Heart left ventricle (tissue), 13 donors: Measurements from ENCODE around the gene LITAF.

ENCODE experiments used
- CTCF ChIP-seq, 12 donors: fragments of 200-600 bp; sonication (generic) in 4 of 12; IDR thresholded peaks; one replicate each; pipeline versions ENCODE4 v1.5.0 to v1.8.0; 2018 to 2022; ENCODE audit warnings: antibody characterized with exemption in 12 of 12, mild to moderate bottlenecking in 5 of 12
- POLR2A ChIP-seq, 2 donors: fragments of 450-650 bp; IDR thresholded peaks; one replicate each; pipeline ENCODE4 v1.6.1; 2017; ENCODE audit warnings: antibody characterized with exemption in 2 of 2, mild to moderate bottlenecking in 2 of 2, moderate library complexity in 2 of 2
- donor health status: ischemic (EF 13 %, LVEDD 7.1; RV severe dilation, severe dysfunction).
- donor health status: DM: no; HTN: yes; CAD: no.
- donor health status: DM: no; HTN: no; CAD: no.
- donor health status: ischemic (EF 25% LVEDD 6.9; RV normal size, moderate dysfunction).
- donor health status: ischemic (EF 25% LVEDD 5.7; RV mildly dilated, moderate dysfunction).
- donor health status: ischemic (EF 35%, LVEDD 5.7; RV mildly dilated, moderate dysfunction).
- donor health status: nonischemic (EF 11% LVEDD 7.7; RV severe dilation, severe dysfunction).
- donor health status: DM: yes; HTN: yes; CAD: no.
- donor health status: PGD.
- donor health status: ischemic (EF 29% LVEDD 5.4; RV normal size, mild dysfunction).
- donor health status: nonischemic (EF 23%, LVEDD 6.1; RV moderate dilation, normal function).

GRCh38 chr16:11587643-11588247 lies 1.0 kb upstream of the LITAF start:
- no peak for TF ChIP-seq CTCF (IDR thresholded peaks at IDR 0.05)
- no peak for TF ChIP-seq POLR2A (IDR thresholded peaks at IDR 0.05)
